Activated CD4-positive, alpha-beta T cell treated with anti-CD3 and anti-CD28 coated beads for 48 hours (primary cell): ENCODE measurements around the gene C2.
"Not testable (repeated sequence)": the region's sequence is repeated elsewhere in the genome, so short reads cannot be mapped to it uniquely, and the experiment has no call there.

Source experiments
- DNase-seq: peaks from one replicate; pipeline ENCODE4 v3.0.0-alpha.2; 2020

C2 gene

DNA sequence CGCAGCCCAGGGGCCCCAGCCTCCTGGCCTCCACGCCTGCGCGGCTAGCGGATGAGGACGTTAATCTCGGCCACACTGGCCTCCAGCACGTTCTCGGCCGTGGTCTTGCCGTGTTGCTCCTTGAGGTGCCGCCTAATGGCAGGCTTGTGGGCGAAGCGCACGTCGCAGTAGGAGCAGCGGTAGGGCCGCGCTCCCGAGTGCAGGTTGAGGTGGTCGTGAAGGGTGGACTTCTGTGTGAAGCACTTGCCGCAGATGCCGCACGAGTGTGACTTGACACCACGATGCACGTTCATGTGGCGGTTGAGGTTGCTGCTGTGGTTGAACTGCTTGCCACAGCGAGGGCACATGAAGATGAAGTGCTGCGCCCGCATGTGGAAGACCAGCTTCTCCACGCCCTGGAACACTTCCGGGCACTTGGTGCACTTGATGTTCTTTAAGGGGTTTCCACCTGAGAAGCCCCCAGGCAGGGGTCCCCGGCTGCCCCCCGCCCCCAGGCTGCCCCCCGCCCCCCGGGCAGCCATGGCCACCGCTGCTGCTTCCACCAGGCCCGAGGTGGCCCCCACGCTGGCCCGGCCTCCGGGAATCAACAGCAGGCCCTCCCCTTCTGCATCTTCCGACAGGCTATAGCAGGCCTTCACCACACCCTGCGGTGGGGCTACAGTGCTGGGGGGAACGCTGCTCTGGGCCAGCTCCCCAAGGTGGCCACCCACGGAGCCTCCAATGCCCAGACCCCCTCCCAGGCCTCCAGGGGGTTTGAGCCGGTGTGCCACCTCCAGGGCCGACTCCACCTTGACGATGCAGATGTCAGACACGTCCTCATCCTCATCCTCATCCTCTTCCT is 27.4 kb upstream of the C2 start:
- no peak for DNase-seq

DNA sequence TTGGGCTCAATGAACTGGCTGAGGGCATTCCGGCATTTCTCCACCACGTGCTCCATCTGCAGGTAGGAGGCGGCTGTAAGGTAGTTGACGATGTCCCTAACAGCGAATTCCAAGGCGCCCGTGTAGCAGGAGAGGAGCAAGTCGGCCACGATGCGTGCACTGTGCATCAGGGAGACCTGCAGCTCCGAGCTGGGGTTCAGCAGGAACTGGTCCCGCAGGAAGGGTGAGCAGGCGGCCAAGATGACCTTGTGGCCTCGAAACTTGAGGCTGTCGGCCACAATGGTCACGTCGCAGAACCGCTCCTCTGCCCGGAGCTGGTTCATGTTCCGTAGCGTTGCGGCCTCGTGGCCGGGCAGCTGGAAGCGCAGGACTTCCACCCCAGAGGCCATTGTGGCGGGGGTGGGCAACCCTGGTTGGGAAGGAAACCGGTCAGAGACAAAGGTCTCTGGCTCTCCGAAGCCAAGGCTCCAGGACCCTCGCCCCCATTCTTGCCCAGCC is 26.6 kb upstream of the C2 start:
- no peak for DNase-seq

GRCh38 chr6:31901415-31901952 is 26.0 kb upstream of the C2 start:
- peak; percentile 78 for DNase-seq

GRCh38 chr6:31901953-31902643 is 25.4 kb upstream of the C2 start, which contains the start of gene ZBTB12:
ZBTB12 (minus strand) TSS chr6:31902086; CDS start chr6:31901305, 781 bp downstream.
- peak; percentile 88 for DNase-seq

DNA sequence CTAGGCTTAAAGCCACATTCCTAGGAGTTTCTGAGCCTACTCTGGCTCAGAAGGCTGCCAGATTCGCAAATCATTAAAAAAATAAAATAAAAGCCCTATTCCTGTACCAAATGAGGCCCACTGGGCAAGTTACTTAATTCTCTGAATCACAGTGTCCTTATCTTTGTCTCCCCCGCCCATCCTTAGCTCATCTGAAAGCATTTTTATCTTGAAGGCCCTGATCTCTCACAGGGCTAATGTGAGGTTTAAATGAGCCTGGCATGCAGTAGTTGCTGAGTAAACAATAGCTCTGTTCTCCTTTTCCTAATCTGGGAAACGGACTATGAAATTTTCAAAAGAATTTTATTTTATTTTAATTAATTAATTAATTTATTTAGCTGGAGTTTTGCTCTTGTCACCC is 23.6 kb upstream of the C2 start:
- no peak for DNase-seq

DNA sequence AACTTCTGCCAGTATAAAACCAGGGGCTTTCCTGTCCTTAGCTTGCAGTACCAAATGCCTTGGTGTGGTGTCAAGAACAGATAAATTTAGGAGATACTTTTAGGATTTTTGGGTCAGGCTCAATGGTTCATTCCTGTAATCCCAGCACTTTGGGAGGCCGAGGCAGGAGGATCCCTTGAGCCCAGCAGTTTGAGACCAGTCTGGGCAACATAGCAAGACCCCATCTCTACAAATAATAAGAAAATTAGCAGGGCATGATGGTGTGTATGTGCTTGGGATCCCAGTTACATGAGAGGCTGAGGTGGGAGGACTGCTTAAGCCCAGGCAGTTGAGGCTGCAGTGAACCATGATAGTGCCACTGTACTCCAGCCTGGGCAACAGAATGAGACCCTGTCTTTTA is 22.5 kb upstream of the C2 start:
- no peak for DNase-seq

DNA sequence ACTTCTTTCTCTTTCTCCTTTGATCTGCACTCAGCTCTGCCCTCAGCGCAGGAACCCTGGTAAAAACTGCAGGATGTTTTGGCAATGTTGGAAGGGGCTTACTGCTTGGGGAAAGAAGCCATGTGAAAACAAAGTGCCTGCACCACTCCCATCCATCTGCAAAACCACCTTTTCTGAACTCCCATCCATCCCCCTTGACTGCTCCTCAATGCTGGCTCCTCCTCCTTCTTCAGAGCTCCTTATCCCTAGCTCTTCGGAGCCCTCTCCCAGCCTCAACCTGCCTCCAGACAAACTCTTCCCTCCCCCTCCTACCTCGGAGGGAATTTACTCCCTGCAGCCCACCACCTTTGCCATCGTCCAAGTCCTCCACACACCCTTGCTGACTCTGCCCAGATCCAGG is 21.4 kb upstream of the C2 start:
- no peak for DNase-seq

DNA sequence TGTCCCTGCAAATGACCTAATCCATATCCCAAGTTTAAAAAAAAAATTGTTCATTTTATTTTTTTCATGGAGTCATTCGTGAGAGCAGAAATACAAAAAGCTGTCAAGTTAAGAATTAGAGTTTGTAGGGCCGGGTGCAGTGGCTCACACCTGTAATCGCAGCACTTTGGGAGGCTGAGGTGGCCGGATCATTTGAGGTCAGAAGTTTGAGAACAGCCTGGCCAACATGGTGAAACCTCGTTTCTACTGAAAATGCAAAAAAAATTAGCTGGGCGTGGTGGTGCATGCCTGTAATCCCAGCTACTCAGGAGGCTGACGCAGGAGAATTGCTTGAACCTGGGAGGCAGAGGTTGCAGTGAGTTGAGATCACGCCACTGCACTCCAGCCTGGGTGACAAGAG is 20.8 kb upstream of the C2 start:
- not testable (repeated sequence) for DNase-seq

DNA sequence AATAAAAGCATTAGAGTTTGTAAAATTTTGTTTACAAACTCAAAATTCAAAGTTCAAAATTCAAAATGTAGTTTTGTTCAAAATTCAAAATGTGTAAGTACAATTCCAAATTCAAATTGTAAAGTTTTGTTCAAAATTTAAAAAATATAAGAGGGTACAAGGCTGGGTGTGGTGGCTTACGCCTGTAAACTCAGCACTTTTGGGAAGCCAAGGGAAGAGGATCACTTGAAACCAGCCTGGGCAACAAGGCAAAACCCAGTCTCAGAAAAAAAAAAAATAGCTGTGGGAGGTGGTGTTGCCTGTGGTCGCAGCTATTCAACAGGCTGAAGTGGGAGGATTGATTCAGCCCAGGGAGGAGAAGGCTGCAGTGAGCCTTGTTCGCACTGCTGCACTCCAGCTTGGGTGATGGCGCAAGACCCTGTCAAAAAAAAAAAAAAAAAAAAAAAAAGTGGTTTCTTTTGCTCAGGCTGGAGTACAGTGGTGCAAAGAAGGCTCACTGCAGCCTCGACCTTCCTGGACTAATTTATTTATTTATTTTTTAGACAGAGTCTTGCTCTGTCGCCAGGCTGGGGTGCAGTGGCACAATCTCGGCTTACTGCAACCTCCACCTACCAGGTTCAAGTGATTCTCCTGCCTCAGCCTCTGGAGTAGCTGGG is 20.2 kb upstream of the C2 start:
- peak; percentile 42 for DNase-seq

GRCh38 chr6:31908255-31908654 is 19.3 kb upstream of the C2 start:
- DNase-seq = not testable (repeated sequence)

DNA sequence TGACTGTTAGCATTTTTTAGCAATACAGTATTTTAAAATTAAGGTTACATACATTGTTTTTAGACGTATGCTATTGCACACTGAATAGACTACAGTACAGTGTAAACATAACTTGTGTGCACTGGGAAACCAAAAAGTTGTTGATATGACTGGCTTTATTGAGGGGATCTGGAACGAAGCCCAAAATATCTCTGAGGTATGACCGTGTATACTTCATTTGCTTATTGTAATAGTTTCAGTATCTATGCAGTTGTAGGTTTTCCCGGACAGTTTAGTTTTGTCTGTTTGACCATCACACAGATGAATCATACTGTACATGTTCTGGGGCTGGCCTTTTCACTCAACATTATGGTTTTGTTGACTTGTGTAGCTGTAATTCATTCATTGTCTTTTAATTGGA is 18.7 kb upstream of the C2 start:
- DNase-seq = no peak

DNA sequence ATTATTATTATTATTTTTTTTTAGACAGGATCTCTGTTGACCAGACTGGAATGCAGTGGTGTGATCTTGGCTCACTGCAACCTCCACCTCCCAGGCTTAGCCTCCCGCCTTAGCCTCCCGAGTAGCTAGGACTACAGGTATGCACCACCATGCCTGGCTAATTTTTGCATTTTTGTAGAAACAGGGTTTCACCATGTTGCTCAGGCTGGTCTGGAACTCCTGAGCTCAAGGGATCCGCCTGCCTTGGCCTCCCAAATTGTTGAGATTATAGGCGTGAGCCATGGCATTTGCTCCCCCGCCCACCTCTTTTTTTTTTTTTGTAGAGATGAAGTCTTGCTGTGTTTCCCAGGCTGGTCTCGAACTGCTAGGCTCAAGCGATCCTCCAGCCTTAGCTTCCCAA is 18.2 kb upstream of the C2 start:
- DNase-seq = not testable (repeated sequence)

DNA sequence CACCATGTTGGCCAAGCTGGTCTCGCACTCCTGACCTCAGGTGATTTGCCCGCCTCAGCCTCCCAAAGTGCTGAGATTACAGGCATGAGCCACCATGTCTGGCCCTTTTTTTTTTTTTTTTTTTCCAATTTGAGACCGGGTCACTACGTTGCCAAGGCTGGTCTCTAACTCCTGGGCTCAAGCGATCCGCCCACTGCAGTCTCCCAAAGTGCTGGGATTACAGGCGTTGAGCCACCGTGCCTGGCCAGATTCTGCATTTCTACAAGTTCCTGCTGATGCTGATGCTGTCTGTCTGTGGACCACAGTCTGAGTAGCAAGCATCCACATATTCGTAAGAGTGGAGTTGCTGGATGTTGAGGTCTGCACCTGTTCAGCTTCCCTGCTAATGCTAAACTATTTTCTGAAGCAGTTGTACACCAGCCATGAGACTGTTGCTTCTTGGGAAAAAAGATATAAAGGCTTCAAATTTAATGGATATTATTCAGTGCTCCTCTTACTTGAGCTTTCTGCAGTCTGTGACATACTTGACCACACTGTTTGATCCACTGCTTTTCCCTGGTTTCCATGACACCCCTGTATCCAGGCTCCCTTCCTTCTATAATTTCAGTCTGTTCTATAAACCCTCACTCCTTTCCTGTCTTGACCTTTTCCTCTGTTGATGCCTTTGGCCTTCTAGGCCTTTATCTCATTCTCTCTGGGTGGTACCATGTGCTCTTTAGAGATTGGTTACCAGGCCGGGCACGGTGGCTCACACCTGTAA is 15.5 kb upstream of the C2 start:
- no peak for DNase-seq

DNA sequence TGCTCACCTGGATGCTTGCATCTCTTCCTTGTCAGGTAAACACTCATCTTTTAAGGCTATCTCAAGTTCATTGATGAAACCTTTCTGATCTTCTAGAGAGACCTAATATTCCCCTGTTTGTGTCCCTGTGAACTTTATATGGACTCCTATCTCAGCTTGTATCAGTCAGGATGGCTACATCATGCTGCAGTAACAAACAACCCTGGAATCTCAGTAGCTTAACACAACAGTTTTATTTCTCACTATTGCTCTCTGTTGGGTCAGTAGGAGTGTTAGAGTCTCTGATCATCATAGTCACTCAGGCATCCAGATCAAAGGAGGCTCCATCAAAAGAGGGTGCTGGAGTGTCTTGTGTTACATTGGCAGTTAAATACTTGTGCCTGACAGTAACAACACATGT is 12.2 kb upstream of the C2 start:
- no peak for DNase-seq

DNA sequence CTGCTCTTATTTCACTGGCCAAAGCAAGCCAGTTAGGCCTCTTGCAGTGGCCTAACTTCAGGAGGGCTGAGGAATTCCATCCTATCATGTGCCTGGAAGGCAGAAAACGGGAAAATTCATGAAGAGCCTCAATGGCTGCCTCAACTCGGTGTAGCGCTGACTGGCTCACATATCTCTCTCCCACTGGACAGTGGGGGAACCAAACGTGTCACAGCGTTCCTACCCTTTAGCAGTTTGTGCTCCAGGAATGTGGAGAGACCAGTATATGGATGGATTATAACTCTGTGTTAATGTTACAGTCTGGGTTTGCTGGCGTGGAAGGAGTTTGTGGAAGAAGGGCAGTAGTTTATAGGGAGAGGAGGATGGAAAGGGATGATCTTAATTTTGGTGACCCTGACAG is 11.8 kb upstream of the C2 start:
- no peak for DNase-seq

DNA sequence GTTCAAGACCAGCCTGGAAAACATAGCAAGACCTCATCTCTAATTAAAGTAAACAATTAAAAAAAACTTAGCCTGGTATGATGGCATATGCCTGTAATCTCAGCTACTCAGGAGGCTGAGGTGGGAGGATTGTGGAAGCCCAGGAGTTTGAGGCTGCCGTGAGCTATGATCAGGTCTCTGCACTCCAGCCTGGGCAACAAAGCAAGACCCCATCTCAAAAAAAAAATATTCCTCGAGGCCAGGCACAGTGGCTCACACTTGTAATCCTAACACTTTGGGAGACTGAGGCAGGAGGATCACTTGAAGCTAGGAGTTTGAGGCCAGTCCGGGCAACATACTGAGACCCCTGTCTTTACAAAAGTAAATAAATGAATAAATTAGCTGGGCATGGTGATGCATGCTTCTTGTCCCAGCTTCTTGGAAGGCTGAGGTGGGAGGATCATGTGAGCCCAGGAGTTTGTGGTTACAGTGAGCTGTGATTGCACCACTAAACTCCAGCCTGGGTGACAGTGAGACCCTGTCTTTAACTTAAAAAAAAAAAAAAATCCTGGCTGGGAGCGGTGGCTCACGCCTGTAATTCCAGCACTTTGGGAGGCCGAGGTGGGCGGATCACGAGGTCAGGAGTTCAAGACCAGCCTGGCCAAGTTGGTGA is 9.3 kb upstream of the C2 start:
- no peak for DNase-seq

- DNase-seq = no peak
Measured at GRCh38 chr6:31919624-31920303, 7.8 kb upstream of the C2 start.

GRCh38 chr6:31920811-31921210 is 6.7 kb upstream of the C2 start:
- DNase-seq = no peak

- peak; percentile 48 for DNase-seq
Measured at GRCh38 chr6:31922942-31923341, 4.6 kb upstream of the C2 start.

- DNase-seq = no peak
Measured at GRCh38 chr6:31927863-31928671, 550 bp downstream of the C2 start.

GRCh38 chr6:31928672-31928939 is 1.1 kb downstream of the C2 start:
- DNase-seq = no peak
